ENCODE results near the gene PDE9A.

Gene PDE9A

DNA sequence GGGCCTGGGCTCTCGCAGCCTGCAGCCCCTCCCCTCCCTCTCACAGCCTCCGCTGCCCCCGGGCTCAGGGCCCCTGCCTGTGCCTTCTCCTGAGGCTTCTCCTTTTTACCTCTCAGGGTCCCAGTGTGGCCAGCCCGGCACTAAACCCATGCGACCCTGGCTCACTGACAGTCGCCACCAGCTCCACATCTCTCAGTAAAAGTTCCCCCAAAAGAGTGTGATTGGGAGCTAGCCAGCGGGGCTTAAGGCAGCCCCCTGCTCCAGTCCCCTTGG is 26.6 kb downstream of the PDE9A start:
- Histone ChIP-seq H3K27me3 (replicated peaks; ENCODE audit: insufficient read depth, low read length) (peaks cover 99% of the 10 kb centered on the region), H3F3A (ENCODE audit: insufficient read depth, low read length) (no peaks in the 10 kb centered on the region), H3K27ac (ENCODE audit: low read length) (no peak overlapping the region), H3K9ac (ENCODE audit: low read length) (no peak overlapping the region), H3K4me1 (ENCODE audit: low read length) (no peaks in the 10 kb centered on the region), H3K9me3 (replicated peaks; ENCODE audit: insufficient read depth, low read length) (no peaks in the 10 kb centered on the region), H4K20me1 (ENCODE audit: insufficient read depth, low read length) (no peaks in the 10 kb centered on the region), H3K9me2 (replicated peaks; ENCODE audit: insufficient read depth, low read length) (no peaks in the 10 kb centered on the region), H3K4me3 (ENCODE audit: low read length) (no peak overlapping the region), H2AFZ (ENCODE audit: low read length) (no peak overlapping the region), H3K36me3 (replicated peaks; ENCODE audit: insufficient read depth, low read length) (no peaks in the 10 kb centered on the region), H3K4me2 (ENCODE audit: low read depth, low read length) (no peak overlapping the region), H3K79me2 (ENCODE audit: low read length) (no peaks in the 10 kb centered on the region)
- TF ChIP-seq EZH2phosphoT487 (IDR thresholded peaks at IDR 0.05; ENCODE audit: low read length) (no peak), EZH2 (optimal IDR thresholded peaks at IDR 0.05; ENCODE audit: low read depth, low read length) (no peak)
- TF ChIP-seq, protein P1, sequence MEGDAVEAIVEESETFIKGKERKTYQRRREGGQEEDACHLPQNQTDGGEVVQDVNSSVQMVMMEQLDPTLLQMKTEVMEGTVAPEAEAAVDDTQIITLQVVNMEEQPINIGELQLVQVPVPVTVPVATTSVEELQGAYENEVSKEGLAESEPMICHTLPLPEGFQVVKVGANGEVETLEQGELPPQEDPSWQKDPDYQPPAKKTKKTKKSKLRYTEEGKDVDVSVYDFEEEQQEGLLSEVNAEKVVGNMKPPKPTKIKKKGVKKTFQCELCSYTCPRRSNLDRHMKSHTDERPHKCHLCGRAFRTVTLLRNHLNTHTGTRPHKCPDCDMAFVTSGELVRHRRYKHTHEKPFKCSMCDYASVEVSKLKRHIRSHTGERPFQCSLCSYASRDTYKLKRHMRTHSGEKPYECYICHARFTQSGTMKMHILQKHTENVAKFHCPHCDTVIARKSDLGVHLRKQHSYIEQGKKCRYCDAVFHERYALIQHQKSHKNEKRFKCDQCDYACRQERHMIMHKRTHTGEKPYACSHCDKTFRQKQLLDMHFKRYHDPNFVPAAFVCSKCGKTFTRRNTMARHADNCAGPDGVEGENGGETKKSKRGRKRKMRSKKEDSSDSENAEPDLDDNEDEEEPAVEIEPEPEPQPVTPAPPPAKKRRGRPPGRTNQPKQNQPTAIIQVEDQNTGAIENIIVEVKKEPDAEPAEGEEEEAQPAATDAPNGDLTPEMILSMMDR (IDR thresholded peaks at IDR 0.05; ENCODE audit: low read length), result no peak
- no peak for DNase-seq

DNA sequence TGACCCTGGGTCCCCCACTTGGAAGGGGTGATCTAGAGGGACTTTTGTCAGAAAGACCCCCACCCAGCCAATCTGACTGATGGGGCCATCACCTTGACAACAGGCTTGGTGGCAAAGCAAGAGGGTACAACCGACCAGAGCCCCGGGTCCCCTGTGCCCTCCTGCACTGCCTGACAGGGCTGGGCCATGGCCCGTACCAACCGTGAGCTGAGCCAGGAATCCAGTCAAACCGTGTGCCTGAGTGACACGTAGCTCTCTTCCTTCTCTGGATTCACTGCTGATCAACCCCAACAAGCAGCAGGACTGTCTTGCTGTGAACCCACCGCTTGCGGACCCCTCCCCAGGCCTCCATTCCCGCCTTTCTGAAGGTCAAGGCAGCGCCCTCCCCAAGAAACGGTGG is 27.0 kb downstream of the PDE9A start:
- H3K36me3 ChIP-seq (replicated peaks; ENCODE audit: insufficient read depth, low read length), result no peaks in the 10 kb centered on the region
- no peak overlapping the region for H2AFZ ChIP-seq (ENCODE audit: low read length)
- no peak overlapping the region for H3K4me2 ChIP-seq (ENCODE audit: low read depth, low read length)
- no peak overlapping the region for H3K9ac ChIP-seq (ENCODE audit: low read length)
- no peaks in the 10 kb centered on the region for H3F3A ChIP-seq (ENCODE audit: insufficient read depth, low read length)
- TF ChIP-seq, protein P1 (IDR thresholded peaks at IDR 0.05; ENCODE audit: low read length), result no peak
- no peak for TF ChIP-seq EZH2phosphoT487 (IDR thresholded peaks at IDR 0.05; ENCODE audit: low read length)
- peaks cover 98% of the 10 kb centered on the region for H3K27me3 ChIP-seq (replicated peaks; ENCODE audit: insufficient read depth, low read length)
- H3K4me1 ChIP-seq (ENCODE audit: low read length), result no peaks in the 10 kb centered on the region
- DNase-seq, result no peak
- no peaks in the 10 kb centered on the region for H3K79me2 ChIP-seq (ENCODE audit: low read length)
- H3K9me3 ChIP-seq (replicated peaks; ENCODE audit: insufficient read depth, low read length), result no peaks in the 10 kb centered on the region
- no peaks in the 10 kb centered on the region for H4K20me1 ChIP-seq (ENCODE audit: insufficient read depth, low read length)
- no peaks in the 10 kb centered on the region for H3K9me2 ChIP-seq (replicated peaks; ENCODE audit: insufficient read depth, low read length)
- H3K4me3 ChIP-seq (ENCODE audit: low read length), result no peak overlapping the region
- no peak overlapping the region for H3K27ac ChIP-seq (ENCODE audit: low read length)

DNA sequence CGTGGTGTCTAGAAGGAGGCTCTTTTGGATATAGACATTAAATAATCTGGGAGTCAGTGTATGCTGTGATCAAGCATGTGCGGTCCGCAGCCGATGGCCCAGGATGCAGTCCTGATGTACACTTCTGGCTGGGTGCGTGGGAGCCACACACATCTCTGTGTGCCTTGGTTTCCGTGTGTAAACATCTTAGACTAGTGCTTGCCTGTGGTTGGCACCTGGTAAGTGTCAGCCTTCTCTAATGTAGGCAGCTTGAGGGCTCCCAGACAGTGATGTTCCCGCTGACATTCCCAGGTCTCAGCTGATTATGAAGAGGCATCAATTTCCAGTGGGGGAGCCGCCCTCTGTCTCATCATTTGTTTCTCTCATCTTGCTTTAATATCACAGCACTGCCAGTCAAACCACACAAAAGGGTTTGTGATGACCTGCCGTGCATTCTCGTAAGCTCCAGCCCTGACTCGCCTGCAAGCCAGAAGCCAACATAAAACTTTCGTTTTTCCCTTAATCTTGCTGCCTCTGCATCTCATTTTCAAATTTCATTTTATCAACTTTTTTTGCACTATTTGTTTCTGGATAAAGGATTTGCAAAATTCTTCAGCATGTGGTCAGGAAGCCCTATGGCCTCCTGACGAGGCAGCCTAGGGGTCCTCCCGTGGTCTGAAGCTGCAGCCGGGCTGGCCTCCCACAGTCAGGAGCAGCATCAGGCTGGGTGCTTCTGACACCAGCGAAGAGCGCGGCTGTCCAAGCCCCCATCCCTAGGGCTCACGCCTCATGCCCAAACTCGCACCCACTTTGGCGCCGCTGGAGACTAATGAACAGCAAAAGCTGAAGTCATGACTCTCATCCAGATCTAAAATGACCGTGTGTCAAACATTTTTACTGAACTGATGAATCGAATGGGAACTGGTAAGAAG is 28.1 kb downstream of the PDE9A start:
- no peak overlapping the region for H3K4me3 ChIP-seq (ENCODE audit: low read length)
- H3F3A ChIP-seq (ENCODE audit: insufficient read depth, low read length), result no peaks in the 10 kb centered on the region
- no peaks in the 10 kb centered on the region for H3K36me3 ChIP-seq (replicated peaks; ENCODE audit: insufficient read depth, low read length)
- H4K20me1 ChIP-seq (ENCODE audit: insufficient read depth, low read length), result no peaks in the 10 kb centered on the region
- H3K9me3 ChIP-seq (replicated peaks; ENCODE audit: insufficient read depth, low read length), result no peaks in the 10 kb centered on the region
- H3K79me2 ChIP-seq (ENCODE audit: low read length), result no peaks in the 10 kb centered on the region
- H3K4me2 ChIP-seq (ENCODE audit: low read depth, low read length), result no peak overlapping the region
- no peak overlapping the region for H3K9ac ChIP-seq (ENCODE audit: low read length)
- H3K9me2 ChIP-seq (replicated peaks; ENCODE audit: insufficient read depth, low read length), result no peaks in the 10 kb centered on the region
- no peak overlapping the region for H2AFZ ChIP-seq (ENCODE audit: low read length)
- no peak overlapping the region for H3K27ac ChIP-seq (ENCODE audit: low read length)
- DNase-seq, result no peak
- H3K27me3 ChIP-seq (replicated peaks; ENCODE audit: insufficient read depth, low read length), result peaks cover 96% of the 10 kb centered on the region
- H3K4me1 ChIP-seq (ENCODE audit: low read length), result no peaks in the 10 kb centered on the region
- TF ChIP-seq, protein P1 (IDR thresholded peaks at IDR 0.05; ENCODE audit: low read length), result no peak
- TF ChIP-seq EZH2phosphoT487 (IDR thresholded peaks at IDR 0.05; ENCODE audit: low read length), result no peak
- no peak for TF ChIP-seq EZH2 (optimal IDR thresholded peaks at IDR 0.05; ENCODE audit: low read depth, low read length)
